ENCODE results near the gene NTPCR. TPM values are rescaled to one million over a fixed set of nuclear protein-coding genes. Genes with fewer than 3 reads are reported as not detected.

Gene NTPCR
- total RNA-seq, 1 donor from 2014 or later, result 29.5 TPM

DNA sequence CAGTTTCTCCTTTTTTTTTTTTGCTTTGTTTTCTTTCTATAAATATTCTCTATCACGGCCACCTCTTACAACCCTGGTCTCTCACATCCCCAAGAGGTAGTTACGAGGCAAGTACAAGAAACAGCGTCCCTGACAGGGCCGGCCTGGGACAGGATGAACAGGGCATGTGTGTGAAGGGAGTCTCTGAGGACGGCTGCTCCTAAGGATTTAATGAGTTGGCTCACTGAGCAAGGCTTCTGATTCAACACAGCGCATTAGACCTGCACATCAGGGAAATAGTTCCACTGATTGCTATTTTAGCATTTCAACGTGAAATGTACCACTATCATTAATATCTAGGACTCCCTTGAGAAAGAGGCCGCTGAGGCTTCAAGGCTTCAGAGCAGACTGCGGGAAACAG is 54.0 kb downstream of the NTPCR start:
- DNase-seq, result no peak
- TF ChIP-seq, protein P1, sequence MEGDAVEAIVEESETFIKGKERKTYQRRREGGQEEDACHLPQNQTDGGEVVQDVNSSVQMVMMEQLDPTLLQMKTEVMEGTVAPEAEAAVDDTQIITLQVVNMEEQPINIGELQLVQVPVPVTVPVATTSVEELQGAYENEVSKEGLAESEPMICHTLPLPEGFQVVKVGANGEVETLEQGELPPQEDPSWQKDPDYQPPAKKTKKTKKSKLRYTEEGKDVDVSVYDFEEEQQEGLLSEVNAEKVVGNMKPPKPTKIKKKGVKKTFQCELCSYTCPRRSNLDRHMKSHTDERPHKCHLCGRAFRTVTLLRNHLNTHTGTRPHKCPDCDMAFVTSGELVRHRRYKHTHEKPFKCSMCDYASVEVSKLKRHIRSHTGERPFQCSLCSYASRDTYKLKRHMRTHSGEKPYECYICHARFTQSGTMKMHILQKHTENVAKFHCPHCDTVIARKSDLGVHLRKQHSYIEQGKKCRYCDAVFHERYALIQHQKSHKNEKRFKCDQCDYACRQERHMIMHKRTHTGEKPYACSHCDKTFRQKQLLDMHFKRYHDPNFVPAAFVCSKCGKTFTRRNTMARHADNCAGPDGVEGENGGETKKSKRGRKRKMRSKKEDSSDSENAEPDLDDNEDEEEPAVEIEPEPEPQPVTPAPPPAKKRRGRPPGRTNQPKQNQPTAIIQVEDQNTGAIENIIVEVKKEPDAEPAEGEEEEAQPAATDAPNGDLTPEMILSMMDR (IDR thresholded peaks at IDR 0.05), result no peak
- H3K9me3 ChIP-seq, result no peaks in the 10 kb centered on the region
- H3K4me1 ChIP-seq, result no peaks in the 10 kb centered on the region
- no peak for ATAC-seq
- H3K27me3 ChIP-seq (ENCODE audit: low read depth), result no peaks in the 10 kb centered on the region
- H3K4me3 ChIP-seq, result no peak overlapping the region
- no peak overlapping the region for H3K27ac ChIP-seq
- intact Hi-C loops (cut with DNase I), result no loop called here
- H3K36me3 ChIP-seq, result peaks cover 9% of the 10 kb centered on the region

DNA sequence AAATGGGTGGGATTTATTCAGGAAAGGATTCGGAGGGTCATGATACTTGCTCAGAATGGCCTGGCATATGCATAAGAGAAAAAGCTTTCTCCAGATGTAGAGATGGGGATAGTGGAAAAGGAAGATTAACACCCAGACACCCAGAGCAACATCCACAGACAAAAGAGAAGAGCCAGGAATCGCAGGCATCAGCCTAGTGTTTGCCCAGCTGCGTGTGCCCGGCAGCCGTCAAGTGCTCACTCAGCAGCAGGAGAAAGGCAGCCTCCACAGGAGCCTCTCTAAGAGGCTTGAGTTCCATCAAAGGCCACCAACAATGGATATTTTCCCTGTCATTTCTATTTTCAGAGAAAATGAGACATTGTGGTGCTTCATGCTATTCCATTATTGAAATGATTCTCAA is 54.7 kb downstream of the NTPCR start:
- Histone ChIP-seq H3K9me3 (no peaks in the 10 kb centered on the region), H3K27ac (no peak overlapping the region), H3K4me3 (no peak overlapping the region), H3K36me3 (peaks cover 2% of the 10 kb centered on the region), H3K27me3 (ENCODE audit: low read depth) (no peaks in the 10 kb centered on the region), H3K4me1 (no peaks in the 10 kb centered on the region)
- TF ChIP-seq, protein P1 (IDR thresholded peaks at IDR 0.05), result no peak
- ATAC-seq (no peak), DNase-seq (no peak)
- intact Hi-C loops (cut with DNase I), result no loop called here

DNA sequence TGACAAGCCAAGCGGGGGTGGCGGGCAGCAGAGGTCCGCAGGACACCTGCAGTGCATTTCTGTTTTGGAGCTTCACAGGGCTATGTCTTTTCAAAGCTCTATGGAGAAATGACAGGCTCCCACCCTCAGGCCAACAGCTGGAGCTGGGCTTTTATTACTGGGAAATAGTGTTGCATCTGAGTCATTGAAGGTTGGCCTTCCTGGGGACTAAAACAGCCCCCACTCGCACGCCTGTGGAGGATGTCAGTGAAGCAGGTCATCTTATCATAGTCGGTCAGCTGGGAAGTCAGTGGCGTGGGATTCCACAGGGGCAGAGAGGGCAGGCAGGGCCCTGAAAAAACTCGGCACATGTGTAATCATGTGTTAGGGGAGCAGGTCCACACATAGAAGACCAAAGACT is 55.3 kb downstream of the NTPCR start:
- intact Hi-C loops (cut with DNase I), result no loop called here
- Histone ChIP-seq H3K27ac (no peak overlapping the region), H3K4me1 (no peaks in the 10 kb centered on the region), H3K4me3 (no peak overlapping the region), H3K9me3 (no peaks in the 10 kb centered on the region), H3K27me3 (ENCODE audit: low read depth) (no peaks in the 10 kb centered on the region), H3K36me3 (no peaks in the 10 kb centered on the region)
- TF ChIP-seq, protein P1 (IDR thresholded peaks at IDR 0.05), result no peak
- ATAC-seq (no peak), DNase-seq (no peak)

DNA sequence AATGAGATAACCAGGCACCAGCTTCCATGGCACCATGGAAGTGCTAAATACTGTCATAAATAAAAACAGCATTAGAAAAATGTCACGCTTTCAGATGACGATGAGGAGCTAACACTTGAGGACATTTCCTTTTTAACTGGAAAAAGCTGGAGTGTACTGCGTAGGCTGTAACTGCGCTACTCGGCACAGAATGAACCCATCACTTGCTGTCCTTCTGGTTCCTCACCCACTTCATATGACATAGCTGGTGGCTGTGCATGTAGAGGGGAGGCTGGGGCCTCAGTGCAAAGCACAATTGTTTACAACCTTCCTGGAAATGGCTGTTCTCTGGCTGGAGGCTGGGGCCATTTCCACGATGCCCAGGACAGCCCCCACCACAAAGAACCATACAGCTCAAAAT is 55.7 kb downstream of the NTPCR start:
- intact Hi-C loops (cut with DNase I), result no loop called here
- Histone ChIP-seq H3K9me3 (no peaks in the 10 kb centered on the region), H3K4me3 (no peak overlapping the region), H3K36me3 (no peaks in the 10 kb centered on the region), H3K27ac (no peak overlapping the region), H3K4me1 (no peaks in the 10 kb centered on the region), H3K27me3 (ENCODE audit: low read depth) (no peaks in the 10 kb centered on the region)
- TF ChIP-seq, protein P1 (IDR thresholded peaks at IDR 0.05), result no peak
- DNase-seq (no peak), ATAC-seq (no peak)

DNA sequence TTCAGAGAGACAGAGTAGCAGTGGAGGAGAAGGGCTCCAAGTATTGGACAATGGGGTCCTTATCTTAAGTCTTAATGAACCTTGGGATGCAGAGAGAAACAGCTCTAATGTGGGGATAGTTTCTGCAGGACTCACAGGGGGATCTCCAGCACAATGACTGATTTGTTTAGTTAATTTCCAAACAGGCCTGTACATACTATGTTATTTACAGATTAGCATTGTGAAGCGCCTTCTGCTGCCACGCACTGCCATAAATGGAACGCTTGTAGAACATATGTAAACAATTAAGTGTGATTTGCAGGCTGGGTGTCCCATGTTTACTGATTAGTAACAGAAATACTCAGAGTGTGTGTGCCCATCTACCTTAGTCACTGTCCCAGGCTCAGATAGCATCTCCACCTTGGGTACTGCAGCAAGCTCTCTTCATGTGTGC is 56.1 kb downstream of the NTPCR start:
- no peaks in the 10 kb centered on the region for H3K4me1 ChIP-seq
- H3K9me3 ChIP-seq, result no peaks in the 10 kb centered on the region
- DNase-seq (no peak), ATAC-seq (no peak)
- TF ChIP-seq, protein P1 (IDR thresholded peaks at IDR 0.05), result no peak
- H3K27me3 ChIP-seq (ENCODE audit: low read depth), result no peaks in the 10 kb centered on the region
- no peak overlapping the region for H3K27ac ChIP-seq
- intact Hi-C loops (cut with DNase I), result no loop called here
- H3K4me3 ChIP-seq, result no peak overlapping the region
- H3K36me3 ChIP-seq, result no peaks in the 10 kb centered on the region

DNA sequence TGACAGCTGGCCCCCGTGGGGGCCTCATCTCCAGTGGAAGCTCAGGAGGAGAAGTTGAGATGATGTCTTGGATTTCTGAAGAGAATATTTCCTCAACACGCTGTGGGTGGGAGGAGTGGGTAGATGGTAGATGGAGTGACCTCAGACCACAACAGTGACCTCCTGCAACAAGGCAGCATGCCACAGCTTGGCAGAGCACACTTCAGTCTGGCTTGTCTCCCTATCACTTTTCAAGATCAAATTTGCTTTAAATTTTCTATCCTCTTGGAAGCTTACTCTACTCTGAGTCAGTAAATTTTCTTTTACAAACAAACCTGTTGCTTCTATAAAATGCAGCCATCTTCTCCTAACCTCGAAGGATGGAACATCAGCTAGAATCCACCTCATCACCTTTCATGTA is 59.7 kb downstream of the NTPCR start:
- ATAC-seq (no peak), DNase-seq (no peak)
- Histone ChIP-seq H3K9me3 (no peaks in the 10 kb centered on the region), H3K36me3 (no peaks in the 10 kb centered on the region), H3K4me3 (no peak overlapping the region), H3K4me1 (no peaks in the 10 kb centered on the region), H3K27ac (no peak overlapping the region), H3K27me3 (ENCODE audit: low read depth) (no peaks in the 10 kb centered on the region)
- TF ChIP-seq, protein P1 (IDR thresholded peaks at IDR 0.05), result no peak
- intact Hi-C loops (cut with DNase I), result no loop called here
